B cell (primary cell): ENCODE measurements around the gene B4GALNT4. TPM values are rescaled to one million over a fixed set of nuclear protein-coding genes. Genes with fewer than 3 reads are reported as not detected.

ENCODE experiments used
- ATAC-seq: fragments of 200-7000 bp; cut with Tn5 transposase; one replicate; pipeline ENCODE4 v1.10.0; 2021; ENCODE audit warnings: low read depth, mild to moderate bottlenecking, moderate number of reproducible peaks, moderate library complexity
- CTCF ChIA-PET: fragments of 350-600 bp; sonication (Branson Sonifier 250); formaldehyde crosslinking; loops from one replicate; lab custom pipeline; 2021; ENCODE audit warnings: antibody characterized with exemption, inconsistent platforms; lab: Charles Lee
- POLR2A ChIA-PET: fragments of 350-600 bp; sonication (Branson Sonifier 250); formaldehyde crosslinking; loops from one replicate; lab custom pipeline; 2021; ENCODE audit warnings: antibody characterized with exemption; lab: Charles Lee
- DNase-seq: peaks from one replicate; pipeline ENCODE4 v3.0.0; 2013
- H2AFZ ChIP-seq: 2 replicates; pipeline ENCODE4 v1.6.1; 2012; ENCODE audit warnings: mild to moderate bottlenecking, low read depth, low read length; ENCODE audit not compliant: insufficient read depth, poor library complexity, severe bottlenecking
- H3K27ac ChIP-seq, 2 donors: 1 replicate in 1 of 2; 2 replicates in 1 of 2; pipeline ENCODE4 v1.5.1; 2012 to 2013; ENCODE audit warnings: low read length in 2 of 2, mild to moderate bottlenecking in 2 of 2, moderate library complexity in 1 of 2
- H3K27me3 ChIP-seq, 4 experiments: fragments of 200-600 bp in 1 of 4; sonication (generic) in 1 of 4; replicated peaks in 1 of 4; 1 replicate in 2 of 4; 2 replicates in 2 of 4; pipeline versions ENCODE4 v1.6.1 to v1.7.0; 2013 to 2016; ENCODE audit warnings: low read length in 3 of 4, mild to moderate bottlenecking in 2 of 4, mixed read lengths in 1 of 4, moderate library complexity in 1 of 4; ENCODE audit not compliant: insufficient read depth in 4 of 4, control insufficient read depth in 3 of 4; ENCODE audit errors: control extremely low read depth in 1 of 4
- H3K36me3 ChIP-seq, 2 experiments: replicated peaks in 1 of 2; 1 replicate in 1 of 2; 2 replicates in 1 of 2; pipeline versions ENCODE4 v1.6.1 to v1.7.1; 2013; ENCODE audit warnings: low read length in 1 of 2; ENCODE audit not compliant: insufficient read depth in 2 of 2, control insufficient read depth in 1 of 2; ENCODE audit errors: control extremely low read depth in 1 of 2, extremely low read depth in 1 of 2
- H3K4me1 ChIP-seq, 2 donors: fragments of 200-600 bp in 1 of 2; sonication (generic) in 1 of 2; 1 replicate in 1 of 2; 2 replicates in 1 of 2; pipeline versions ENCODE4 v1.5.1 to v1.6.1; 2013 to 2017; ENCODE audit warnings: low read length in 2 of 2; ENCODE audit not compliant: control insufficient read depth in 2 of 2, insufficient read depth in 2 of 2
- H3K4me2 ChIP-seq: replicated peaks from 2 replicates; pipeline ENCODE3; 2012; ENCODE audit warnings: mild to moderate bottlenecking, low read depth, low read length; ENCODE audit not compliant: poor library complexity, severe bottlenecking
- H3K4me3 ChIP-seq, 5 experiments: fragments of 200-600 bp in 1 of 5; sonication (generic) in 1 of 5; 1 replicate in 3 of 5; 2 replicates in 2 of 5; pipeline versions ENCODE4 v1.5.1 to v1.7.0; 2011 to 2016; ENCODE audit warnings: low read length in 4 of 5, mild to moderate bottlenecking in 4 of 5, low read depth in 2 of 5, control low read depth in 1 of 5, moderate library complexity in 1 of 5; ENCODE audit not compliant: insufficient read depth in 1 of 5; ENCODE audit errors: control extremely low read depth in 1 of 5, extremely low read depth in 1 of 5
- H3K79me2 ChIP-seq: fragments of 200-600 bp; sonication (generic); one replicate; pipeline ENCODE4 v1.6.0; 2016; ENCODE audit warnings: low read length; ENCODE audit not compliant: control insufficient read depth, insufficient read depth
- H3K9ac ChIP-seq: fragments of 200-600 bp; sonication (generic); 2 replicates; pipeline ENCODE4 v1.6.1; 2017; ENCODE audit warnings: mild to moderate bottlenecking, low read length, moderate library complexity
- H3K9me3 ChIP-seq, 3 donors: one replicate each; pipeline versions ENCODE4 v1.6.1 to v1.7.1; 2013; ENCODE audit warnings: low read length in 2 of 3; ENCODE audit not compliant: control insufficient read depth in 2 of 3, insufficient read depth in 1 of 3; ENCODE audit errors: control extremely low read depth in 1 of 3
- H4K20me1 ChIP-seq: 2 replicates; pipeline ENCODE4 v1.6.0; 2012; ENCODE audit warnings: mild to moderate bottlenecking, low read length; ENCODE audit not compliant: insufficient read depth, control insufficient read depth, poor library complexity, severe bottlenecking
- H3K27ac Mint-ChIP-seq: one replicate; pipeline ENCODE4 v1.8.0; 2021; ENCODE audit warnings: mixed read lengths
- H3K27me3 Mint-ChIP-seq: one replicate; pipeline ENCODE4 v1.8.0; 2021; ENCODE audit warnings: mixed read lengths
- H3K4me1 Mint-ChIP-seq: one replicate; pipeline ENCODE4 v1.8.0; 2021; ENCODE audit warnings: mixed read lengths
- H3K4me3 Mint-ChIP-seq: one replicate; pipeline ENCODE4 v1.8.0; 2021; ENCODE audit warnings: mixed read lengths
- H3K9me3 Mint-ChIP-seq: one replicate; pipeline ENCODE4 v1.8.0; 2022; ENCODE audit warnings: mixed read lengths; ENCODE audit not compliant: insufficient read depth
- CTCF ChIP-seq: fragments of 200-600 bp; IDR thresholded peaks from one replicate; pipeline ENCODE4 v1.8.0; 2022; ENCODE audit warnings: antibody characterized with exemption, mild to moderate bottlenecking
- EZH2 ChIP-seq: IDR thresholded peaks from 2 replicates; pipeline ENCODE4 v1.6.1; 2012; ENCODE audit warnings: borderline replicate concordance, low read depth, mild to moderate bottlenecking, moderate library complexity, low read length; ENCODE audit not compliant: insufficient read depth, poor library complexity, severe bottlenecking
- WGBS: methylation state at CpG from one replicate; pipeline ENCODE4 v1.1.5; 2013; ENCODE audit warnings: missing lambda C conversion rate; ENCODE audit not compliant: insufficient coverage; 5-methylcytosine and 5-hydroxymethylcytosine counted together
- intact Hi-C: fragments of 100-400 bp; cut with micrococcal nuclease; formaldehyde crosslinking; loops from one replicate; pipeline ENCODE4 v1.10.0; 2022
- polyA plus RNA-seq: library from polyadenylated mRNA; depleted of rRNA; stranded (reverse); fragments of >200 nt; gene quantifications from 2 replicates; pipeline ENCODE4 v1.2.3, GENCODE V29; 2012
- total RNA-seq, 2 donors: library from RNA; stranded (reverse); fragments of 120-200 nt in 1 of 2; gene quantifications; 1 replicate in 1 of 2; 2 replicates in 1 of 2; pipeline versions ENCODE4 v1.2.3 to v1.2.4, GENCODE V29; 2013 to 2022

The B4GALNT4 gene
- total and polyA plus RNA-seq, 2 donors (not counting 1 experiment from before 2014, with no cell fraction given): not detected

DNA sequence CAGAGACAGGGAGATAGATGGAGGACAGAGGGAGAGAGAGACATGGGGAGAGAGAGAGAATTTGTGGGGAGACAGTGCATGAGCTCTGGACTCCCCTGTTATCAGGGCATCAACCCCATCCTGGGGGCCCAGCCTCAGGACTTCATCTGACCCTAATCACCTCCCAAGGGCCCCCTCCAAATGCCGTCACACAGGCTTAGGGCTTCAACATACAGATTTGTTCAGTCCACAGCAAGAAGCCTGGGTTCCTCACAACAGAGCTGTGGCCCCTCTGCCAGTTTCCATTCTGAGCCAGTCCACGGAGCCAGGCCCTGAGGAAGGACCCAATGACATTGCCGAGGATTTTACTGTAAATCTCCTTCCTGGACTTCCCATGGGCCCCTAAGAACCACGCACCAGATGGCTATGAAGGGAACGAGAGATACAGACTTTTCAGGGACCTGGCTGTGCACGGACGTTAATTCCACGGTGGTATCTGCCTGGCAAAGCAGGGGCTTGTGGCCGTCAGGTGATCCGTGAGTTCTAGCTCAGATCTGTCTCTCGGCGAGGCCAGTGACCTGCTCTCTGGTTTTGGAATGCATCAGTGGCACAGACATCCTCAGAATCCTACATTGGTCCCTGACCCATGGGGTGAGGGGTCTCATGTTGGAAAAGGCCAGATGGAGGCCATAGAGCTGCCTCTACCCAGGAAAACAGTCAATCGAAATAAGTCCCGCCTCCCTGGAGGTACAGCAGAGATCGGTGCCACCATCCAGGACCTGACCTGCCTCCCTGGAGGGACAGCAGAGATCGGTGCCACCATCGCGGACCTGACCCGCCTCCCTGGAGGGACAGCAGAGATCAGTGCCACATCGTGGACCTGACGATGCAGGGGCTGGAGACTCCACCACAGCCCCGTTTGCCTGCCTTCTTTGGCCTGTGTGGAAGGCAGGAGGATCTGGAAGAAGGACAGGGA is 8.7 kb upstream of the B4GALNT4 start:
- H3K9ac ChIP-seq: no peak overlapping the region
- ChIA-PET POLR2A (interaction anchor here (0.6 kb wide), 1 partner anchor 56 kb away, joined by 3 read pairs; no protein-coding TSS in a partner anchor), CTCF (interaction anchor here (3.1 to 8.2 kb wide), 2 partner anchors 55 to 109 kb away, joined by 15 to 52 read pairs; no protein-coding TSS in a partner anchor)
- Mint-ChIP-seq H3K4me1 (no peaks in the 10 kb centered on the region), H3K27me3 (no peaks in the 10 kb centered on the region), H3K9me3 (no peaks in the 10 kb centered on the region), H3K4me3 (no peak overlapping the region), H3K27ac (no peak overlapping the region)
- intact Hi-C loops: no loop called here
- H3K36me3 ChIP-seq: no peaks in the 10 kb centered on the region
- H4K20me1 ChIP-seq: no peaks in the 10 kb centered on the region
- peaks cover 0 to 11% (median 0%) of the 10 kb centered on the region in 4 experiments for H3K27me3 ChIP-seq
- H3K4me3 ChIP-seq: no peak overlapping the region
- no peak for TF ChIP-seq EZH2
- no peak for TF ChIP-seq CTCF
- H3K79me2 ChIP-seq: no peaks in the 10 kb centered on the region
- DNase-seq (no peak), ATAC-seq (no peak)
- no peak overlapping the region for H3K27ac ChIP-seq
- WGBS: 87% methylated on average over 22 of the region's 22 CpGs
- H3K9me3 ChIP-seq: peaks cover 0 to 18% (median 0%) of the 10 kb centered on the region in 3 donors
- no peak overlapping the region for H2AFZ ChIP-seq
- peaks cover 3 to 9% of the 10 kb centered on the region in 2 donors for H3K4me1 ChIP-seq
- H3K4me2 ChIP-seq: no peak overlapping the region
